ENCODE data around the gene REPIN1.

DNA sequence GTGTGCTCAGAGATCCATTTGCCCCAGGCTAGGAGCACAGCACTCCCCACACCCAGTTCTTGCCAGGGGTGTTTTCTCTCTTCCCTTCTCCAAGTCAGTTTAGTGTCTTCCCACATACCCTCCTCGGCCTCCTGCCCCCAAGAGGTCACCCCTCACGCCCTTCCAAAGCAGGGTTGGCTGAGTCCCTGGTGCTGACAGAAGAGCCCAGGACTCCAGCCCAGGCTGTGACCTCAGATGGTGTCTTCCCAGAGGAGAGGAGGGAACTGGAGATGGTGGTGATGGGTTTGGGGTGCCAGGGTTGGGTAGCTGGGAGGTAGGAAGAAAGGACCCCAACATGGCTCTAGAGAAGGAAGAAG is 30.3 kb downstream of the REPIN1 start:
- TF ChIP-seq, protein P1, sequence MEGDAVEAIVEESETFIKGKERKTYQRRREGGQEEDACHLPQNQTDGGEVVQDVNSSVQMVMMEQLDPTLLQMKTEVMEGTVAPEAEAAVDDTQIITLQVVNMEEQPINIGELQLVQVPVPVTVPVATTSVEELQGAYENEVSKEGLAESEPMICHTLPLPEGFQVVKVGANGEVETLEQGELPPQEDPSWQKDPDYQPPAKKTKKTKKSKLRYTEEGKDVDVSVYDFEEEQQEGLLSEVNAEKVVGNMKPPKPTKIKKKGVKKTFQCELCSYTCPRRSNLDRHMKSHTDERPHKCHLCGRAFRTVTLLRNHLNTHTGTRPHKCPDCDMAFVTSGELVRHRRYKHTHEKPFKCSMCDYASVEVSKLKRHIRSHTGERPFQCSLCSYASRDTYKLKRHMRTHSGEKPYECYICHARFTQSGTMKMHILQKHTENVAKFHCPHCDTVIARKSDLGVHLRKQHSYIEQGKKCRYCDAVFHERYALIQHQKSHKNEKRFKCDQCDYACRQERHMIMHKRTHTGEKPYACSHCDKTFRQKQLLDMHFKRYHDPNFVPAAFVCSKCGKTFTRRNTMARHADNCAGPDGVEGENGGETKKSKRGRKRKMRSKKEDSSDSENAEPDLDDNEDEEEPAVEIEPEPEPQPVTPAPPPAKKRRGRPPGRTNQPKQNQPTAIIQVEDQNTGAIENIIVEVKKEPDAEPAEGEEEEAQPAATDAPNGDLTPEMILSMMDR (IDR thresholded peaks at IDR 0.05; ENCODE audit: poor library complexity): no peak
- TF ChIP-seq EZH2 (IDR thresholded peaks at IDR 0.05; ENCODE audit: borderline replicate concordance) (no peak), EZH2phosphoT487 (IDR thresholded peaks at IDR 0.05; ENCODE audit: low read depth, severe bottlenecking, unreplicated experiment) (no peak)
